CD14-positive monocyte (primary cell): ENCODE data around the gene FHIT. TPM values are rescaled to one million over a fixed set of nuclear protein-coding genes. Genes with fewer than 3 reads are reported as not detected.
A peak's percentile ranks its signal among the peaks of the same experiment; 100 is the strongest.

ENCODE experiments used
- DNase-seq, 3 donors: peaks; one replicate each; pipeline ENCODE4 v3.0.0-alpha.2; 2011 to 2022
- H2AFZ ChIP-seq: 2 replicates; pipeline ENCODE4 v1.6.0; 2012; ENCODE audit warnings: mild to moderate bottlenecking, low read depth, low read length, inconsistent platforms; ENCODE audit not compliant: insufficient read depth, poor library complexity, severe bottlenecking
- H3K27ac ChIP-seq, 2 donors: 1 replicate in 1 of 2; 2 replicates in 1 of 2; pipeline ENCODE4 v1.5.1; 2012 to 2013; ENCODE audit warnings: low read length in 2 of 2, control low read depth in 1 of 2, inconsistent platforms in 1 of 2, low read depth in 1 of 2, mild to moderate bottlenecking in 1 of 2
- H3K27me3 ChIP-seq, 2 donors: one replicate each; pipeline versions ENCODE4 v1.6.0 to v1.6.1; 2011 to 2013; ENCODE audit warnings: low read length in 2 of 2; ENCODE audit not compliant: control insufficient read depth in 2 of 2, insufficient read depth in 2 of 2
- H3K36me3 ChIP-seq, 2 donors: replicated peaks in 1 of 2; 1 replicate in 1 of 2; 2 replicates in 1 of 2; pipeline versions ENCODE4 v1.5.1 to v1.6.1; 2012 to 2013; ENCODE audit warnings: low read length in 2 of 2, control low read depth in 1 of 2, inconsistent platforms in 1 of 2, mild to moderate bottlenecking in 1 of 2; ENCODE audit not compliant: insufficient read depth in 2 of 2, control insufficient read depth in 1 of 2
- H3K4me1 ChIP-seq, 2 donors: 1 replicate in 1 of 2; 2 replicates in 1 of 2; pipeline versions ENCODE4 v1.5.1 to v1.6.1; 2012 to 2013; ENCODE audit warnings: low read length in 2 of 2, control low read depth in 1 of 2, inconsistent platforms in 1 of 2, mild to moderate bottlenecking in 1 of 2, moderate library complexity in 1 of 2; ENCODE audit not compliant: insufficient read depth in 2 of 2, control insufficient read depth in 1 of 2
- H3K4me2 ChIP-seq: replicated peaks from 2 replicates; pipeline ENCODE3; 2012; ENCODE audit warnings: low read length, moderate library complexity, mild to moderate bottlenecking; ENCODE audit not compliant: poor library complexity, severe bottlenecking; ENCODE audit errors: extremely low read depth
- H3K4me3 ChIP-seq, 3 experiments: fragments of 200-600 bp in 1 of 3; sonication (generic) in 1 of 3; replicated peaks in 1 of 3; 1 replicate in 2 of 3; 2 replicates in 1 of 3; pipeline ENCODE4 v1.5.1; 2011 to 2013; ENCODE audit warnings: low read length in 3 of 3, mild to moderate bottlenecking in 3 of 3, control low read depth in 2 of 3, low read depth in 2 of 3, inconsistent platforms in 1 of 3, moderate library complexity in 1 of 3
- H3K79me2 ChIP-seq: 2 replicates; pipeline ENCODE4 v1.6.0; 2012; ENCODE audit warnings: mild to moderate bottlenecking, control low read depth, inconsistent platforms, low read length, moderate library complexity; ENCODE audit not compliant: insufficient read depth
- H3K9ac ChIP-seq: 2 replicates; pipeline ENCODE4 v1.6.0; 2017; ENCODE audit warnings: low read length, mild to moderate bottlenecking; ENCODE audit not compliant: insufficient read depth, poor library complexity, severe bottlenecking
- H3K9me3 ChIP-seq, 2 donors: replicated peaks in 1 of 2; 1 replicate in 1 of 2; 2 replicates in 1 of 2; pipeline versions ENCODE4 v1.5.1 to v1.6.1; 2012 to 2013; ENCODE audit warnings: low read length in 2 of 2, control low read depth in 1 of 2; ENCODE audit not compliant: control insufficient read depth in 1 of 2, insufficient read depth in 1 of 2
- H4K20me1 ChIP-seq: 2 replicates; pipeline ENCODE4 v1.6.0; 2012; ENCODE audit warnings: mild to moderate bottlenecking, low read length, control low read depth, moderate library complexity; ENCODE audit not compliant: insufficient read depth
- H3K27ac Mint-ChIP-seq, 7 donors: one replicate each; pipeline ENCODE4 v1.8.0; 2020; ENCODE audit warnings: mild to moderate bottlenecking in 7 of 7, mixed read lengths in 7 of 7, moderate library complexity in 6 of 7, inconsistent platforms in 2 of 7
- H3K27me3 Mint-ChIP-seq, 3 donors: one replicate each; pipeline ENCODE4 v1.8.0; 2021 to 2022; ENCODE audit warnings: low read depth in 3 of 3, mild to moderate bottlenecking in 3 of 3, mixed read lengths in 3 of 3, moderate library complexity in 3 of 3, inconsistent platforms in 1 of 3
- H3K36me3 Mint-ChIP-seq, 2 donors: one replicate each; pipeline ENCODE4 v1.8.0; 2020; ENCODE audit warnings: mixed read lengths in 2 of 2, inconsistent platforms in 1 of 2, mild to moderate bottlenecking in 1 of 2
- H3K4me1 Mint-ChIP-seq: one replicate; pipeline ENCODE4 v1.8.0; 2020; ENCODE audit warnings: mild to moderate bottlenecking, mixed read lengths
- H3K4me3 Mint-ChIP-seq, 2 donors: one replicate each; pipeline ENCODE4 v1.8.0; 2020; ENCODE audit warnings: mild to moderate bottlenecking in 2 of 2, mixed read lengths in 2 of 2, moderate library complexity in 1 of 2
- H3K9me3 Mint-ChIP-seq, 7 donors: one replicate each; pipeline ENCODE4 v1.8.0; 2020 to 2022; ENCODE audit warnings: mixed read lengths in 7 of 7, mild to moderate bottlenecking in 6 of 7, moderate library complexity in 6 of 7, inconsistent platforms in 2 of 7
- WGBS: methylation state at CpG from one replicate; pipeline ENCODE4 v1.1.5; 2013; ENCODE audit warnings: missing lambda C conversion rate; ENCODE audit not compliant: insufficient coverage; 5-methylcytosine and 5-hydroxymethylcytosine counted together
- intact Hi-C, 2 donors: fragments of 100-400 bp; cut with micrococcal nuclease; formaldehyde crosslinking; loops; one replicate each; pipeline versions ENCODE4 v1.15.0 to v1.15.1; 2023
- polyA plus RNA-seq, 3 donors: library from polyadenylated mRNA; depleted of rRNA in 1 of 3; unstranded in 2 of 3; stranded (reverse) in 1 of 3; fragments of 300-500 nt in 2 of 3; fragments of >200 nt in 1 of 3; fragmentation: Illumina TruSeq in 2 of 3; gene quantifications; 1 replicate in 2 of 3; 2 replicates in 1 of 3; pipeline ENCODE4 v1.2.3, GENCODE V29; 2012 to 2021
- TF ChIP-seq, protein P1 (sequence below): fragments of 200-600 bp; IDR thresholded peaks from one replicate; pipeline ENCODE4 v1.8.0; 2022; ENCODE audit warnings: antibody characterized with exemption, mild to moderate bottlenecking

FHIT gene
- polyA plus RNA-seq, 3 donors = 1.7 to 3.4 (median 3.2) TPM

DNA sequence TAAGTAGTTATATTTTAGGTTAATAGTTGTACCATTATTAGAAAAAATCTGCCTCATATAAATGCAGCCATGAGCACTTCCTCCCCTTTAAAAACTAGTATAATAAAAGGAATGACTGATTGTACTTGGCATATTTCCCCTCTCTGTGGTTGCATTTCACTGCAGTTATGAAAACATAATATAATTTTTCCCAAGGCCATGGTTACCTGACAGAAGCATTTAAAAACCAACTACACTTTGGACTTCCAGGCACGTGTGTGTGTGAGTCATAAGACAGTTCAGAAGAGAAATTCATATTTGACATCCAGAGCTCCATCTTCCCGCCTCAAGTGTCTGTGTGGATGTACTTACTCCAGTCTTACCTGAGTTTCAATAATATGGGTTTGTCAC, 1373.2 kb downstream of the FHIT start:
- no peak overlapping the region for H3K4me3 Mint-ChIP-seq
- H3K27ac ChIP-seq = no peak overlapping the region
- H3K27me3 ChIP-seq = no peaks in the 10 kb centered on the region
- no peak overlapping the region for H3K4me3 ChIP-seq
- peaks cover 13% of the 10 kb centered on the region in 2 donors for H3K4me1 ChIP-seq
- H3K4me1 Mint-ChIP-seq = peaks cover 24% of the 10 kb centered on the region
- H3K27me3 Mint-ChIP-seq = peaks cover 0 to 3% (median 0%) of the 10 kb centered on the region in 3 donors
- no peaks in the 10 kb centered on the region for H3K79me2 ChIP-seq
- no peak overlapping the region for H2AFZ ChIP-seq
- intact Hi-C loops = no loop called here
- DNase-seq = no peak
- no peaks in the 10 kb centered on the region for H4K20me1 ChIP-seq
- WGBS = no CpG with 5 or more reads among the region's 2 CpGs
- H3K4me2 ChIP-seq = no peak overlapping the region
- no peaks in the 10 kb centered on the region for H3K36me3 ChIP-seq
- TF ChIP-seq, protein P1, sequence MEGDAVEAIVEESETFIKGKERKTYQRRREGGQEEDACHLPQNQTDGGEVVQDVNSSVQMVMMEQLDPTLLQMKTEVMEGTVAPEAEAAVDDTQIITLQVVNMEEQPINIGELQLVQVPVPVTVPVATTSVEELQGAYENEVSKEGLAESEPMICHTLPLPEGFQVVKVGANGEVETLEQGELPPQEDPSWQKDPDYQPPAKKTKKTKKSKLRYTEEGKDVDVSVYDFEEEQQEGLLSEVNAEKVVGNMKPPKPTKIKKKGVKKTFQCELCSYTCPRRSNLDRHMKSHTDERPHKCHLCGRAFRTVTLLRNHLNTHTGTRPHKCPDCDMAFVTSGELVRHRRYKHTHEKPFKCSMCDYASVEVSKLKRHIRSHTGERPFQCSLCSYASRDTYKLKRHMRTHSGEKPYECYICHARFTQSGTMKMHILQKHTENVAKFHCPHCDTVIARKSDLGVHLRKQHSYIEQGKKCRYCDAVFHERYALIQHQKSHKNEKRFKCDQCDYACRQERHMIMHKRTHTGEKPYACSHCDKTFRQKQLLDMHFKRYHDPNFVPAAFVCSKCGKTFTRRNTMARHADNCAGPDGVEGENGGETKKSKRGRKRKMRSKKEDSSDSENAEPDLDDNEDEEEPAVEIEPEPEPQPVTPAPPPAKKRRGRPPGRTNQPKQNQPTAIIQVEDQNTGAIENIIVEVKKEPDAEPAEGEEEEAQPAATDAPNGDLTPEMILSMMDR = no peak
- H3K36me3 Mint-ChIP-seq = no peaks in the 10 kb centered on the region
- no peaks in the 10 kb centered on the region for H3K9me3 ChIP-seq
- H3K9me3 Mint-ChIP-seq = peaks cover 0 to 3% (median 0%) of the 10 kb centered on the region in 7 donors
- H3K9ac ChIP-seq = no peak overlapping the region
- no peak overlapping the region for H3K27ac Mint-ChIP-seq

DNA sequence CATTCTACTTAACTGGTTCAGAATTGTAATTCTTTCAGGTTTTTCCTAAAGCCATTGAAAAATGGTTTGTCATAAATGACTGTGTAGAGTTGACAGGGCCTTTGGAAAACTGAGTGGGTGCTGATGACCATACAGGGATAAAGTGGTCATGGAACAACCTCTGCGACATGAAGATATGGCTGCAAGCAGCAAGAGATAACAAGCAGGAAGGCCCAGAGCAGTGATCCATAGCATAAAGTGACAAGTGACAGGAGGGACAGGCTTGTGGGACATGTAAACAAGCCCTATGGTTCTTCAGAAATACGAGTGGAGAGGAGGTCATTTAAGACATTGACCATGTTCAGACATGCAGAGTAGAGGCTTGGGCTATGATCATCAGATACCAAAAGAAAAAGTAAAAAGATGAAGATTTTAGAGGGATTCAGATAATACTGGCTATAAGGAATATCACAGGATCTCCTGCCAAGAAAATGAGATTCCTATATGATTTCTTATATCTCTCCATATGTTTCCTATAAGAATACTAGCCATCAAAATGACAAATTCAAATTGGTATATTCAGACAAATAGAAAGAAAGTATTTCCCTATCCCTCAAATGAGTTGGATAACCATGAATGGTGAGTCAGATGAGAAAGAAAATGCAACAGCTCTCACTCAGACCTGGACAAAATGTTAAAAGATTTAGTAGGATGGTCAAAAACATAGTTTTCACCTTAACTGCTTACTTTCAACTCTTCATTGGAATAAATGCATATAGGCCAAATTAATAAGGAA, 1373.8 kb downstream of the FHIT start:
- H3K27ac Mint-ChIP-seq = peak overlapping the region in 1 of 7 donors; percentile 27
- no peaks in the 10 kb centered on the region for H3K36me3 Mint-ChIP-seq
- no peak for DNase-seq
- TF ChIP-seq, protein P1 = no peak
- H3K4me1 Mint-ChIP-seq = peaks cover 24% of the 10 kb centered on the region
- Histone ChIP-seq H3K4me1 (peaks cover 13% of the 10 kb centered on the region in 2 donors), H3K9me3 (no peaks in the 10 kb centered on the region), H3K36me3 (no peaks in the 10 kb centered on the region), H4K20me1 (no peaks in the 10 kb centered on the region), H2AFZ (no peak overlapping the region), H3K79me2 (no peaks in the 10 kb centered on the region), H3K27ac (no peak overlapping the region), H3K9ac (no peak overlapping the region), H3K4me3 (no peak overlapping the region), H3K4me2 (no peak overlapping the region), H3K27me3 (no peaks in the 10 kb centered on the region)
- no peak overlapping the region for H3K4me3 Mint-ChIP-seq
- intact Hi-C loops = no loop called here
- peaks cover 0 to 3% (median 0%) of the 10 kb centered on the region in 3 donors for H3K27me3 Mint-ChIP-seq
- WGBS = 100% methylated on average over 2 of the region's 2 CpGs
- peaks cover 0 to 3% (median 0%) of the 10 kb centered on the region in 7 donors for H3K9me3 Mint-ChIP-seq
